OCI-LY7 (cell line): ENCODE data around the gene LAYN. TPM values are rescaled to one million over a fixed set of nuclear protein-coding genes. Genes with fewer than 3 reads are reported as not detected.

Experiments
- BruUV-seq: library from RNA; stranded (reverse); fragments of 400-500 nt; replicated peaks from 2 replicates; lab custom pipeline; 2021; lab: Mats Ljungman, UMichigan
- CTCF ChIA-PET: fragments of 300-600 bp; sonication (Branson Sonifier 250); formaldehyde crosslinking; loops from one replicate; lab custom pipeline; 2022; ENCODE audit warnings: antibody characterized with exemption; ENCODE audit not compliant: unreplicated experiment; lab: Charles Lee
- POLR2A ChIA-PET: fragments of 300-600 bp; sonication (Branson Sonifier 250); formaldehyde crosslinking; loops from one replicate; lab custom pipeline; 2022; ENCODE audit warnings: antibody characterized with exemption; lab: Charles Lee
- DNase-seq: peaks from one replicate; pipeline ENCODE4 v3.0.0-alpha.2; 2015; ENCODE audit warnings: low spot score
- H2AFZ ChIP-seq: fragments of 200-600 bp; sonication (generic), shearing (Covaris generic); 2 replicates; pipeline ENCODE4 v1.6.1; 2014; ENCODE audit warnings: mild to moderate bottlenecking, antibody characterized with exemption, low read length, moderate library complexity
- H3K27ac ChIP-seq: fragments of 200-600 bp; sonication (generic); 2 replicates; pipeline ENCODE4 v1.5.1; 2014; ENCODE audit warnings: mixed run types, low read depth, mild to moderate bottlenecking, moderate library complexity, low read length, inconsistent platforms; ENCODE audit not compliant: poor library complexity, severe bottlenecking
- H3K36me3 ChIP-seq: fragments of 200-600 bp; sonication (generic); 2 replicates; pipeline ENCODE4 v1.6.1; 2014; ENCODE audit warnings: mild to moderate bottlenecking, antibody characterized with exemption, low read length, moderate library complexity, mixed read lengths; ENCODE audit not compliant: insufficient read depth
- H3K4me1 ChIP-seq: fragments of 200-600 bp; sonication (generic); 2 replicates; pipeline ENCODE4 v1.5.1; 2014; ENCODE audit warnings: mild to moderate bottlenecking, low read length; ENCODE audit not compliant: insufficient read depth, poor library complexity, severe bottlenecking
- H3K4me2 ChIP-seq: fragments of 200-600 bp; sonication (generic); 2 replicates; pipeline ENCODE4 v1.6.1; 2014; ENCODE audit warnings: mild to moderate bottlenecking, low read length
- H3K4me3 ChIP-seq: fragments of 200-600 bp; sonication (generic); 2 replicates; pipeline ENCODE4 v1.5.1; 2014; ENCODE audit warnings: mild to moderate bottlenecking, low read depth, low read length; ENCODE audit not compliant: poor library complexity, severe bottlenecking
- H3K79me2 ChIP-seq: fragments of 200-600 bp; sonication (generic); 2 replicates; pipeline ENCODE4 v1.6.1; 2016; ENCODE audit warnings: low read depth, mild to moderate bottlenecking, low read length, moderate library complexity, mixed read lengths; ENCODE audit not compliant: insufficient read depth
- H3K9me2 ChIP-seq: fragments of 200-600 bp; sonication (generic); 2 replicates; pipeline ENCODE4 v1.6.1; 2016; ENCODE audit warnings: mild to moderate bottlenecking, low read length, mixed read lengths; ENCODE audit not compliant: insufficient read depth
- H3K9me3 ChIP-seq: fragments of 200-600 bp; sonication (generic); 2 replicates; pipeline ENCODE4 v1.6.1; 2014; ENCODE audit warnings: mild to moderate bottlenecking, mixed run types, low read length, mixed read lengths
- H4K20me1 ChIP-seq: fragments of 200-600 bp; sonication (generic); 2 replicates; pipeline ENCODE4 v1.6.1; 2014; ENCODE audit warnings: mild to moderate bottlenecking, antibody characterized with exemption, low read length, moderate library complexity, mixed read lengths; ENCODE audit not compliant: insufficient read depth
- CTCF ChIP-seq: fragments of 200-600 bp; sonication (generic); conservative IDR thresholded peaks from 2 replicates; pipeline ENCODE4 v1.5.1; 2014; ENCODE audit warnings: mild to moderate bottlenecking, antibody characterized with exemption, low read length, moderate library complexity, mixed read lengths
- EZH2phosphoT487 ChIP-seq: fragments of 200-600 bp; sonication (generic); IDR thresholded peaks from 2 replicates; pipeline ENCODE4 v1.6.1; 2018; ENCODE audit warnings: low read depth, borderline replicate concordance, mild to moderate bottlenecking, mixed run types, antibody characterized with exemption, low read length, moderate library complexity, mixed read lengths
- intact Hi-C: fragments of 100-400 bp; cut with micrococcal nuclease; formaldehyde crosslinking; loops from one replicate; pipeline ENCODE4 v1.10.0; 2022; ENCODE audit not compliant: unreplicated experiment
- total RNA-seq, 2 experiments: library from RNA; depleted of rRNA in 1 of 2; stranded (reverse); fragments of >200 nt in 1 of 2; shearing (Covaris generic) in 1 of 2; gene quantifications; 2 replicates each; pipeline ENCODE4 v1.2.3, GENCODE V29; 2014 to 2022

Gene LAYN
- total RNA-seq, 2 experiments from 2014 or later: not detected

GRCh38 chr11:111539426-111540113, 950 bp upstream of the LAYN start:
- Histone ChIP-seq H3K9me2 (no peaks in the 10 kb centered on the region), H3K36me3 (no peaks in the 10 kb centered on the region), H2AFZ (no peak overlapping the region), H4K20me1 (no peaks in the 10 kb centered on the region), H3K9me3 (no peaks in the 10 kb centered on the region), H3K4me3 (no peak overlapping the region), H3K79me2 (no peaks in the 10 kb centered on the region), H3K27ac (no peak overlapping the region), H3K4me2 (no peak overlapping the region), H3K4me1 (no peaks in the 10 kb centered on the region)
- TF ChIP-seq CTCF (no peak), EZH2phosphoT487 (no peak)
- CTCF ChIA-PET: no interaction called here
- POLR2A ChIA-PET: no interaction called here
- BruUV-seq: no TSS peak
- no peak for DNase-seq
- intact Hi-C loops: no loop called here

GRCh38 chr11:111540937-111541253, 375 bp downstream of the LAYN start:
- Histone ChIP-seq H4K20me1 (no peaks in the 10 kb centered on the region), H3K9me2 (no peaks in the 10 kb centered on the region), H3K4me2 (no peak overlapping the region), H3K27ac (no peak overlapping the region), H3K4me3 (no peak overlapping the region), H3K9me3 (no peaks in the 10 kb centered on the region), H3K79me2 (no peaks in the 10 kb centered on the region), H3K4me1 (no peaks in the 10 kb centered on the region), H2AFZ (no peak overlapping the region), H3K36me3 (no peaks in the 10 kb centered on the region)
- TF ChIP-seq CTCF (no peak), EZH2phosphoT487 (no peak)
- DNase-seq: no peak
- intact Hi-C loops: no loop called here
- ChIA-PET CTCF (no interaction called here), POLR2A (no interaction called here)
- no TSS peak for BruUV-seq

GRCh38 chr11:111541254-111542061, 938 bp downstream of the LAYN start:
- Histone ChIP-seq H4K20me1 (no peaks in the 10 kb centered on the region), H2AFZ (no peak overlapping the region), H3K79me2 (no peaks in the 10 kb centered on the region), H3K4me2 (no peak overlapping the region), H3K9me3 (no peaks in the 10 kb centered on the region), H3K4me3 (no peak overlapping the region), H3K4me1 (no peaks in the 10 kb centered on the region), H3K36me3 (no peaks in the 10 kb centered on the region), H3K9me2 (no peaks in the 10 kb centered on the region), H3K27ac (no peak overlapping the region)
- no TSS peak for BruUV-seq
- intact Hi-C loops: no loop called here
- TF ChIP-seq EZH2phosphoT487 (no peak), CTCF (no peak)
- DNase-seq: no peak
- ChIA-PET POLR2A (no interaction called here), CTCF (no interaction called here)
